Smooth muscle cell (in vitro differentiated cells): ENCODE data around the gene CAPZB. TPM values are rescaled to one million over a fixed set of nuclear protein-coding genes. Genes with fewer than 3 reads are reported as not detected.

ENCODE experiments used
- DNase-seq: peaks from one replicate; lab custom pipeline; 2025; ENCODE audit not compliant: unreplicated experiment; lab: John Stamatoyannopoulos, UW
- H2AFZ ChIP-seq: fragments of 200-600 bp; sonication (generic); 2 replicates; pipeline ENCODE4 v1.6.0; 2016; ENCODE audit warnings: antibody characterized with exemption, low read depth, mild to moderate bottlenecking
- H3F3A ChIP-seq: fragments of 200-600 bp; sonication (generic); 2 replicates; pipeline ENCODE4 v1.6.0; 2017; ENCODE audit warnings: antibody characterized with exemption, low read depth
- H3K27ac ChIP-seq: fragments of 200-600 bp; sonication (generic); 2 replicates; pipeline ENCODE4 v1.5.1; 2016; ENCODE audit warnings: low read depth, mild to moderate bottlenecking
- H3K27me3 ChIP-seq: fragments of 200-600 bp; sonication (generic); 2 replicates; pipeline ENCODE4 v1.6.1; 2016; ENCODE audit warnings: low read depth, mild to moderate bottlenecking
- H3K36me3 ChIP-seq: fragments of 200-600 bp; sonication (generic); 2 replicates; pipeline ENCODE4 v1.5.1; 2016; ENCODE audit warnings: low read depth
- H3K4me1 ChIP-seq: fragments of 200-600 bp; sonication (generic); 2 replicates; pipeline ENCODE4 v1.5.1; 2016; ENCODE audit warnings: low read depth
- H3K4me2 ChIP-seq: fragments of 200-600 bp; sonication (generic); 2 replicates; pipeline ENCODE4 v1.6.0; 2016; ENCODE audit warnings: mild to moderate bottlenecking
- H3K4me3 ChIP-seq: fragments of 200-600 bp; sonication (generic); 2 replicates; pipeline ENCODE4 v1.5.1; 2016; ENCODE audit warnings: mild to moderate bottlenecking
- H3K79me2 ChIP-seq: fragments of 200-600 bp; sonication (generic); 2 replicates; pipeline ENCODE4 v1.6.0; 2016; ENCODE audit warnings: low read depth, mild to moderate bottlenecking
- H3K9ac ChIP-seq: fragments of 200-600 bp; sonication (generic); 2 replicates; pipeline ENCODE4 v1.6.0; 2016; ENCODE audit warnings: low read depth
- H3K9me3 ChIP-seq: fragments of 200-600 bp; sonication (generic); replicated peaks from 2 replicates; pipeline ENCODE4 v1.5.1; 2016; ENCODE audit warnings: low read depth
- H4K20me1 ChIP-seq: fragments of 200-600 bp; sonication (generic); 2 replicates; pipeline ENCODE4 v1.6.0; 2016; ENCODE audit warnings: low read depth
- WGBS: methylation state at CpG from one replicate; pipeline ENCODE4 v1.1.7; 2016; ENCODE audit warnings: low lambda C conversion rate; 5-methylcytosine and 5-hydroxymethylcytosine counted together
- polyA plus RNA-seq: library from polyadenylated mRNA; unstranded; fragments of >200 nt; fragmentation: Nextera tagmentation; extraction: Ambion mirVana; gene quantifications from 2 replicates; pipeline ENCODE4 v1.2.1, GENCODE V29; 2016
- total RNA-seq: library from RNA; depleted of rRNA; stranded (reverse); fragments of >200 nt; gene quantifications from 2 replicates; pipeline ENCODE4 v1.2.3, GENCODE V29; 2014
- TF ChIP-seq, protein P1 (sequence below): fragments of 200-600 bp; sonication (generic); IDR thresholded peaks from 2 replicates; pipeline ENCODE4 v1.5.1; 2017; ENCODE audit warnings: borderline replicate concordance, mild to moderate bottlenecking, antibody characterized with exemption; ENCODE audit not compliant: insufficient read depth, poor library complexity, severe bottlenecking

The CAPZB gene
- total and polyA plus RNA-seq, 2 experiments from 2014 or later = 205 to 405 TPM

DNA sequence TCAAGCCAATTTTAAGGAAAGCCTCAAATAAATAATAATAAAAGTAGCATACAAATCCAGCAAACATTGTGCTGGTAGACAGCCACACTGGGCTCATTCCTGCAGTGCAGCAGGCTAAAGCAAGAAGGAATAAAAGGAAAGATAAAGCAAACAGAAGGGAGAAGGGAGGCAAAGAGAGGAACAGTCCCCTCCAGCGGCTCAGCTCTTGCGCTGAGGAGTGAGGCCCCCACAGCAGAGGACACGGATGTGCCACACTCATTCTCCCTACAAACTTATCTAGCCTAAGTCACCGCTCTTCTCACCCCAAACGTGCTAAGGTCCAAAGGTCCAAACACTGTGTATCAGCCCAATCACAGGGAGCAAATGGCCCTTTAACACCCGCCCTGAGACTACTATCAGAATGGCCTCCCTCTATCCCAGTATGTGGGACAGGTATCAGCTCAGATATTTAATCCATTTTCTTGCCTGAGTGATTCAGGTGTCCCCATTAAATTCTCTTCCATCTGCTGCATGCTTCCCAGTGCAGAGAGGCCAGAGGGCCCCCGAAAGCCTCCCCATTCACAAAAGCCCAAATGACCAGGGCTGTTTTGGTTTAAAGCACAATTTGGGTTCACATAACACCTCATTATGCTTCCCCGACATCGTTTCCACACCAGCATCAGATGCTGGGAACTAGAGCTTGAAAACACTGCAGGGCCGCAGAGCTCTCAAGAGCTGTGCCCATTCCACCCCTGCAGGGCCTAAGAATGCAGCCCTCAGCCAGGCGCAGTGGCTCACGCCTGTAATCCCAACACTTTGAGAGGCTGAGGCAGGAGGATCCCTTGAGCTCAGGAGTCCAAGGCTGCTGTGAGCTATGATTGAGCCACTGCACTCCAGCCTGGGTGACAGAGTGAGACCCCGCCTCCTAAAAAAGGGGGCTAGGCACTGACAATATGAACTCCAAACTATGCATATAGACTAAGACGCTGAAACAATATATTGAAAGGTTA lies 17.8 kb downstream of the CAPZB start:
- no peak overlapping the region for H2AFZ ChIP-seq
- DNase-seq = no peak
- TF ChIP-seq, protein P1, sequence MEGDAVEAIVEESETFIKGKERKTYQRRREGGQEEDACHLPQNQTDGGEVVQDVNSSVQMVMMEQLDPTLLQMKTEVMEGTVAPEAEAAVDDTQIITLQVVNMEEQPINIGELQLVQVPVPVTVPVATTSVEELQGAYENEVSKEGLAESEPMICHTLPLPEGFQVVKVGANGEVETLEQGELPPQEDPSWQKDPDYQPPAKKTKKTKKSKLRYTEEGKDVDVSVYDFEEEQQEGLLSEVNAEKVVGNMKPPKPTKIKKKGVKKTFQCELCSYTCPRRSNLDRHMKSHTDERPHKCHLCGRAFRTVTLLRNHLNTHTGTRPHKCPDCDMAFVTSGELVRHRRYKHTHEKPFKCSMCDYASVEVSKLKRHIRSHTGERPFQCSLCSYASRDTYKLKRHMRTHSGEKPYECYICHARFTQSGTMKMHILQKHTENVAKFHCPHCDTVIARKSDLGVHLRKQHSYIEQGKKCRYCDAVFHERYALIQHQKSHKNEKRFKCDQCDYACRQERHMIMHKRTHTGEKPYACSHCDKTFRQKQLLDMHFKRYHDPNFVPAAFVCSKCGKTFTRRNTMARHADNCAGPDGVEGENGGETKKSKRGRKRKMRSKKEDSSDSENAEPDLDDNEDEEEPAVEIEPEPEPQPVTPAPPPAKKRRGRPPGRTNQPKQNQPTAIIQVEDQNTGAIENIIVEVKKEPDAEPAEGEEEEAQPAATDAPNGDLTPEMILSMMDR = no peak
- H3K27me3 ChIP-seq = no peaks in the 10 kb centered on the region
- H3K4me1 ChIP-seq = peaks cover 3% of the 10 kb centered on the region
- H3K4me2 ChIP-seq = no peak overlapping the region
- no peak overlapping the region for H3K4me3 ChIP-seq
- H3K79me2 ChIP-seq = peaks cover 98% of the 10 kb centered on the region
- no peak overlapping the region for H3K27ac ChIP-seq
- no peaks in the 10 kb centered on the region for H3K36me3 ChIP-seq
- WGBS = 91% methylated on average over 14 of the region's 14 CpGs
- H3K9me3 ChIP-seq = no peaks in the 10 kb centered on the region
- peaks cover 100% of the 10 kb centered on the region for H4K20me1 ChIP-seq
- H3F3A ChIP-seq = no peaks in the 10 kb centered on the region
- H3K9ac ChIP-seq = no peak overlapping the region

DNA sequence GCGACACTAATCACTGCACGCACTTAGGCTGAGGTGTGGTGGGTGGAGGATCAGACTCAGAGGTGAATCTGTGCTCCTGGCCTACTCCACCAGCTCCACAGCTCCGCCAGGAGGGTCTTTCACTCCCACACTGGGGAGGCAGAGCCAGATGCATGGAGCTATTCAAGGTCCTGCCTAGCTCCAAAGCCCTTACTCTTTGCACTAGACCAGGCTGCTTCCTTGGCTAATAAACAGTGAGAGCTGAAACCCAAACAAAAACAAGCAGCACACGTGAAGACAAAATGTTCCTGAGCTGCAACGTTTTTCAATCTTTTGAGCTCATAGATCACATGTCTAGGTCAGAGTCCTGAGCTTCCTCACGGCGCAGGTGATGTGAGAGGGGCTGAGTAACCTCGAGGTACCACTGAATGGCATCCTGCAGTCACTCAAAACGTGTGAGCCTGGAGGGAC lies 19.2 kb downstream of the CAPZB start:
- no peak for DNase-seq
- H3K9me3 ChIP-seq = no peaks in the 10 kb centered on the region
- 80% methylated on average over 9 of the region's 9 CpGs for WGBS
- no peaks in the 10 kb centered on the region for H3K36me3 ChIP-seq
- no peak overlapping the region for H3K9ac ChIP-seq
- no peaks in the 10 kb centered on the region for H3K27me3 ChIP-seq
- no peak overlapping the region for H3K4me2 ChIP-seq
- H3K27ac ChIP-seq = no peak overlapping the region
- TF ChIP-seq, protein P1 = no peak
- no peak overlapping the region for H2AFZ ChIP-seq
- no peaks in the 10 kb centered on the region for H3F3A ChIP-seq
- H3K79me2 ChIP-seq = peaks cover 97% of the 10 kb centered on the region
- peaks cover 99% of the 10 kb centered on the region for H4K20me1 ChIP-seq
- H3K4me1 ChIP-seq = peaks cover 3% of the 10 kb centered on the region
- no peak overlapping the region for H3K4me3 ChIP-seq

DNA sequence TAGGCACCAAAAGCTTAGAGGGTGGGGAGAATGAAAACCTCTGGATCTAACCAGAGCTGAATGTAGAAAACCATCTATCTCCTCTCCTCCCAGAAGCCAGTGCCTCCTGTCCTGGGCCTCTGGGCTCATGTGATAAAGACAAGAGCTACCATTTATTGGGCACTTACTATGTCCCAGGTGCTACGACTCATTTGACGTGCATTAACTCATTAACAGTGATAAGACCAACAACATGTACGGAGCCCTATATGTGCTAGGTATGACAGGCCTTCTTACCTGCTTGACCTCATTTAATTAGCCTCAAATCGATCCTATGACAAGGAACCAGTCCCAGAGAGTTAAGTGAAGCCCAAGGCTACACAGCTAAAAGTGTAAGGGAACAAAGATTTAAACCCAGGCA lies 19.7 kb downstream of the CAPZB start:
- TF ChIP-seq, protein P1 = no peak
- Histone ChIP-seq H3K36me3 (no peaks in the 10 kb centered on the region), H3F3A (no peaks in the 10 kb centered on the region), H4K20me1 (peaks cover 99% of the 10 kb centered on the region), H3K79me2 (peaks cover 97% of the 10 kb centered on the region), H3K27ac (no peak overlapping the region), H3K4me3 (no peak overlapping the region), H3K4me2 (no peak overlapping the region), H3K9me3 (no peaks in the 10 kb centered on the region), H3K27me3 (no peaks in the 10 kb centered on the region), H3K4me1 (peaks cover 5% of the 10 kb centered on the region), H3K9ac (no peak overlapping the region), H2AFZ (no peak overlapping the region)
- DNase-seq = no peak
- WGBS = 91% methylated on average over 4 of the region's 4 CpGs
